B cell (primary cell): ENCODE data around the gene ANGPT4. TPM values are rescaled to one million over a fixed set of nuclear protein-coding genes. Genes with fewer than 3 reads are reported as not detected.

Experiments
- ATAC-seq: fragments of 200-7000 bp; cut with Tn5 transposase; one replicate; pipeline ENCODE4 v1.10.0; 2021; ENCODE audit warnings: low read depth, mild to moderate bottlenecking, moderate number of reproducible peaks, moderate library complexity
- CTCF ChIA-PET: fragments of 350-600 bp; sonication (Branson Sonifier 250); formaldehyde crosslinking; loops from one replicate; lab custom pipeline; 2021; ENCODE audit warnings: antibody characterized with exemption, inconsistent platforms; lab: Charles Lee
- POLR2A ChIA-PET: fragments of 350-600 bp; sonication (Branson Sonifier 250); formaldehyde crosslinking; loops from one replicate; lab custom pipeline; 2021; ENCODE audit warnings: antibody characterized with exemption; lab: Charles Lee
- DNase-seq: peaks from one replicate; pipeline ENCODE4 v3.0.0; 2013
- H2AFZ ChIP-seq: 2 replicates; pipeline ENCODE4 v1.6.1; 2012; ENCODE audit warnings: mild to moderate bottlenecking, low read depth, low read length; ENCODE audit not compliant: insufficient read depth, poor library complexity, severe bottlenecking
- H3K27ac ChIP-seq, 2 donors: 1 replicate in 1 of 2; 2 replicates in 1 of 2; pipeline ENCODE4 v1.5.1; 2012 to 2013; ENCODE audit warnings: low read length in 2 of 2, mild to moderate bottlenecking in 2 of 2, moderate library complexity in 1 of 2
- H3K27me3 ChIP-seq, 4 experiments: fragments of 200-600 bp in 1 of 4; sonication (generic) in 1 of 4; replicated peaks in 1 of 4; 1 replicate in 2 of 4; 2 replicates in 2 of 4; pipeline versions ENCODE4 v1.6.1 to v1.7.0; 2013 to 2016; ENCODE audit warnings: low read length in 3 of 4, mild to moderate bottlenecking in 2 of 4, mixed read lengths in 1 of 4, moderate library complexity in 1 of 4; ENCODE audit not compliant: insufficient read depth in 4 of 4, control insufficient read depth in 3 of 4; ENCODE audit errors: control extremely low read depth in 1 of 4
- H3K36me3 ChIP-seq, 2 experiments: replicated peaks in 1 of 2; 1 replicate in 1 of 2; 2 replicates in 1 of 2; pipeline versions ENCODE4 v1.6.1 to v1.7.1; 2013; ENCODE audit warnings: low read length in 1 of 2; ENCODE audit not compliant: insufficient read depth in 2 of 2, control insufficient read depth in 1 of 2; ENCODE audit errors: control extremely low read depth in 1 of 2, extremely low read depth in 1 of 2
- H3K4me1 ChIP-seq, 2 donors: fragments of 200-600 bp in 1 of 2; sonication (generic) in 1 of 2; 1 replicate in 1 of 2; 2 replicates in 1 of 2; pipeline versions ENCODE4 v1.5.1 to v1.6.1; 2013 to 2017; ENCODE audit warnings: low read length in 2 of 2; ENCODE audit not compliant: control insufficient read depth in 2 of 2, insufficient read depth in 2 of 2
- H3K4me2 ChIP-seq: replicated peaks from 2 replicates; pipeline ENCODE3; 2012; ENCODE audit warnings: mild to moderate bottlenecking, low read depth, low read length; ENCODE audit not compliant: poor library complexity, severe bottlenecking
- H3K4me3 ChIP-seq, 5 experiments: fragments of 200-600 bp in 1 of 5; sonication (generic) in 1 of 5; 1 replicate in 3 of 5; 2 replicates in 2 of 5; pipeline versions ENCODE4 v1.5.1 to v1.7.0; 2011 to 2016; ENCODE audit warnings: low read length in 4 of 5, mild to moderate bottlenecking in 4 of 5, low read depth in 2 of 5, control low read depth in 1 of 5, moderate library complexity in 1 of 5; ENCODE audit not compliant: insufficient read depth in 1 of 5; ENCODE audit errors: control extremely low read depth in 1 of 5, extremely low read depth in 1 of 5
- H3K79me2 ChIP-seq: fragments of 200-600 bp; sonication (generic); one replicate; pipeline ENCODE4 v1.6.0; 2016; ENCODE audit warnings: low read length; ENCODE audit not compliant: control insufficient read depth, insufficient read depth
- H3K9ac ChIP-seq: fragments of 200-600 bp; sonication (generic); 2 replicates; pipeline ENCODE4 v1.6.1; 2017; ENCODE audit warnings: mild to moderate bottlenecking, low read length, moderate library complexity
- H3K9me3 ChIP-seq, 3 donors: one replicate each; pipeline versions ENCODE4 v1.6.1 to v1.7.1; 2013; ENCODE audit warnings: low read length in 2 of 3; ENCODE audit not compliant: control insufficient read depth in 2 of 3, insufficient read depth in 1 of 3; ENCODE audit errors: control extremely low read depth in 1 of 3
- H4K20me1 ChIP-seq: 2 replicates; pipeline ENCODE4 v1.6.0; 2012; ENCODE audit warnings: mild to moderate bottlenecking, low read length; ENCODE audit not compliant: insufficient read depth, control insufficient read depth, poor library complexity, severe bottlenecking
- H3K27ac Mint-ChIP-seq: one replicate; pipeline ENCODE4 v1.8.0; 2021; ENCODE audit warnings: mixed read lengths
- H3K27me3 Mint-ChIP-seq: one replicate; pipeline ENCODE4 v1.8.0; 2021; ENCODE audit warnings: mixed read lengths
- H3K4me1 Mint-ChIP-seq: one replicate; pipeline ENCODE4 v1.8.0; 2021; ENCODE audit warnings: mixed read lengths
- H3K4me3 Mint-ChIP-seq: one replicate; pipeline ENCODE4 v1.8.0; 2021; ENCODE audit warnings: mixed read lengths
- H3K9me3 Mint-ChIP-seq: one replicate; pipeline ENCODE4 v1.8.0; 2022; ENCODE audit warnings: mixed read lengths; ENCODE audit not compliant: insufficient read depth
- CTCF ChIP-seq: fragments of 200-600 bp; IDR thresholded peaks from one replicate; pipeline ENCODE4 v1.8.0; 2022; ENCODE audit warnings: antibody characterized with exemption, mild to moderate bottlenecking
- EZH2 ChIP-seq: IDR thresholded peaks from 2 replicates; pipeline ENCODE4 v1.6.1; 2012; ENCODE audit warnings: borderline replicate concordance, low read depth, mild to moderate bottlenecking, moderate library complexity, low read length; ENCODE audit not compliant: insufficient read depth, poor library complexity, severe bottlenecking
- WGBS: methylation state at CpG from one replicate; pipeline ENCODE4 v1.1.5; 2013; ENCODE audit warnings: missing lambda C conversion rate; ENCODE audit not compliant: insufficient coverage; 5-methylcytosine and 5-hydroxymethylcytosine counted together
- intact Hi-C: fragments of 100-400 bp; cut with micrococcal nuclease; formaldehyde crosslinking; loops from one replicate; pipeline ENCODE4 v1.10.0; 2022
- polyA plus RNA-seq: library from polyadenylated mRNA; depleted of rRNA; stranded (reverse); fragments of >200 nt; gene quantifications from 2 replicates; pipeline ENCODE4 v1.2.3, GENCODE V29; 2012
- total RNA-seq, 2 donors: library from RNA; stranded (reverse); fragments of 120-200 nt in 1 of 2; gene quantifications; 1 replicate in 1 of 2; 2 replicates in 1 of 2; pipeline versions ENCODE4 v1.2.3 to v1.2.4, GENCODE V29; 2013 to 2022

The ANGPT4 gene
- total and polyA plus RNA-seq, 2 donors (not counting 1 experiment from before 2014, with no cell fraction given), result not detected

GRCh38 chr20:955656-956055, 39.5 kb upstream of the ANGPT4 start:
- intact Hi-C loops, result loop anchor here (5.0 kb wide), 1 partner anchor 257 kb away; no protein-coding TSS in a partner anchor
- Histone ChIP-seq H4K20me1 (no peaks in the 10 kb centered on the region), H3K27ac (no peak overlapping the region), H3K4me2 (no peak overlapping the region), H3K27me3 (peaks cover 0 to 29% (median 1%) of the 10 kb centered on the region in 4 experiments), H3K4me3 (no peak overlapping the region), H3K9ac (no peak overlapping the region), H3K36me3 (no peaks in the 10 kb centered on the region), H3K79me2 (no peaks in the 10 kb centered on the region), H3K9me3 (peaks cover 0 to 6% (median 0%) of the 10 kb centered on the region in 3 donors), H2AFZ (no peak overlapping the region), H3K4me1 (peaks cover 4 to 5% of the 10 kb centered on the region in 2 donors)
- peaks cover 42% of the 10 kb centered on the region for H3K27me3 Mint-ChIP-seq
- TF ChIP-seq EZH2, result no peak
- TF ChIP-seq CTCF, result no peak
- H3K27ac Mint-ChIP-seq, result no peak overlapping the region
- no peaks in the 10 kb centered on the region for H3K9me3 Mint-ChIP-seq
- CTCF ChIA-PET, result interaction anchor here (0.5 to 6.0 kb wide), 39 partner anchors 8 to 180 kb away, joined by 3 to 301 read pairs (median 4); partner anchors contain the start of gene FAM110A
- 83% methylated on average over 3 of the region's 7 CpGs for WGBS
- H3K4me3 Mint-ChIP-seq, result no peak overlapping the region
- POLR2A ChIA-PET, result no interaction called here
- H3K4me1 Mint-ChIP-seq, result peaks cover 2% of the 10 kb centered on the region
- ATAC-seq (no peak), DNase-seq (no peak)

- peaks cover 0 to 6% (median 0%) of the 10 kb centered on the region in 3 donors for H3K9me3 ChIP-seq
- H3K27me3 ChIP-seq, result peaks cover 0 to 27% (median 1%) of the 10 kb centered on the region in 4 experiments
- no peak overlapping the region for H2AFZ ChIP-seq
- ChIA-PET POLR2A (no interaction called here), CTCF (interaction anchor here (0.5 to 6.0 kb wide), 21 partner anchors 9 to 156 kb away, joined by 3 to 301 read pairs (median 5); partner anchors contain the start of gene FAM110A)
- no peak for DNase-seq
- H3K4me2 ChIP-seq, result no peak overlapping the region
- no peaks in the 10 kb centered on the region for H3K79me2 ChIP-seq
- H3K4me1 Mint-ChIP-seq, result peaks cover 2% of the 10 kb centered on the region
- no peak overlapping the region for H3K27ac Mint-ChIP-seq
- no peaks in the 10 kb centered on the region for H4K20me1 ChIP-seq
- H3K9me3 Mint-ChIP-seq, result no peaks in the 10 kb centered on the region
- no peaks in the 10 kb centered on the region for H3K36me3 ChIP-seq
- intact Hi-C loops, result loop anchor here (5.0 kb wide), 1 partner anchor 257 kb away; no protein-coding TSS in a partner anchor
- no peak overlapping the region for H3K4me3 ChIP-seq
- peaks cover 4 to 5% of the 10 kb centered on the region in 2 donors for H3K4me1 ChIP-seq
- peaks cover 46% of the 10 kb centered on the region for H3K27me3 Mint-ChIP-seq
- H3K9ac ChIP-seq, result no peak overlapping the region
- no peak overlapping the region for H3K27ac ChIP-seq
- no peak for ATAC-seq
- WGBS, result 70% methylated on average over 2 of the region's 3 CpGs
- TF ChIP-seq EZH2, result no peak
- no peak for TF ChIP-seq CTCF
- H3K4me3 Mint-ChIP-seq, result no peak overlapping the region
Observed at GRCh38 chr20:955111-955510, 39.0 kb upstream of the ANGPT4 start.
